GM06990 (cell line): ENCODE measurements around the gene STXBP4.

Experiments
- DNase-seq: peaks from one replicate; pipeline ENCODE4 v3.0.0-alpha.2; 2011; ENCODE audit not compliant: insufficient read length; ENCODE audit errors: extremely low read depth
- H3K27me3 ChIP-seq: replicated peaks from 2 replicates; pipeline ENCODE4 v1.6.0; 2011; ENCODE audit warnings: low read length; ENCODE audit not compliant: control insufficient read depth, insufficient read depth
- H3K36me3 ChIP-seq: 2 replicates; pipeline ENCODE4 v1.5.1; 2011; ENCODE audit warnings: low read length; ENCODE audit not compliant: control insufficient read depth, insufficient read depth
- H3K4me3 ChIP-seq: replicated peaks from 2 replicates; pipeline ENCODE4 v1.5.1; 2011; ENCODE audit warnings: low read depth, mild to moderate bottlenecking, control low read depth, low read length
- CTCF ChIP-seq: IDR thresholded peaks from 2 replicates; pipeline ENCODE4 v1.5.1; 2011; ENCODE audit warnings: low read length, control low read depth, mild to moderate bottlenecking, inconsistent platforms; ENCODE audit not compliant: insufficient read depth, poor library complexity, severe bottlenecking

Gene STXBP4

GRCh38 chr17:54979657-54980056 lies 11.1 kb downstream of the STXBP4 start:
- no peak for DNase-seq
- Histone ChIP-seq H3K27me3 (no peaks in the 10 kb centered on the region), H3K4me3 (no peak overlapping the region), H3K36me3 (no peaks in the 10 kb centered on the region)
- TF ChIP-seq CTCF = no peak

- Histone ChIP-seq H3K36me3 (no peaks in the 10 kb centered on the region), H3K27me3 (no peaks in the 10 kb centered on the region), H3K4me3 (no peak overlapping the region)
- no peak for DNase-seq
- no peak for TF ChIP-seq CTCF
These were observed 11.8 kb downstream of the STXBP4 start for GRCh38 chr17:54980375-54980774.

- DNase-seq = no peak
- TF ChIP-seq CTCF = no peak
- no peaks in the 10 kb centered on the region for H3K27me3 ChIP-seq
These were observed 13.8 kb downstream of the STXBP4 start for GRCh38 chr17:54982399-54982798.

GRCh38 chr17:54983260-54983659 lies 14.7 kb downstream of the STXBP4 start:
- no peak for TF ChIP-seq CTCF

More at GRCh38 chr17:54982399-54982798, 13.8 kb downstream of the STXBP4 start:
- Histone ChIP-seq H3K4me3 (no peak overlapping the region), H3K36me3 (no peaks in the 10 kb centered on the region)

GRCh38 chr17:54985476-54985875 lies 16.9 kb downstream of the STXBP4 start:
- DNase-seq = no peak
- H3K27me3 ChIP-seq = no peaks in the 10 kb centered on the region
- H3K4me3 ChIP-seq = no peak overlapping the region
- no peaks in the 10 kb centered on the region for H3K36me3 ChIP-seq
- no peak for TF ChIP-seq CTCF

More at GRCh38 chr17:54983260-54983659, 14.7 kb downstream of the STXBP4 start:
- Histone ChIP-seq H3K27me3 (no peaks in the 10 kb centered on the region), H3K36me3 (no peaks in the 10 kb centered on the region), H3K4me3 (no peak overlapping the region)
- no peak for DNase-seq

GRCh38 chr17:54990118-54990517 lies 21.6 kb downstream of the STXBP4 start:
- Histone ChIP-seq H3K36me3 (no peaks in the 10 kb centered on the region), H3K27me3 (no peaks in the 10 kb centered on the region), H3K4me3 (no peak overlapping the region)
- TF ChIP-seq CTCF = no peak
- no peak for DNase-seq
